G401 (cell line): ENCODE measurements around the gene AREL1. TPM values are rescaled to one million over a fixed set of nuclear protein-coding genes. Genes with fewer than 3 reads are reported as not detected.
A peak's percentile ranks its signal among the peaks of the same experiment; 100 is the strongest.
"Not testable (repeated sequence)": the region's sequence is repeated elsewhere in the genome, so short reads cannot be mapped to it uniquely, and the experiment has no call there.

Experiments
- DNase-seq: peaks from one replicate; pipeline ENCODE4 v3.0.0-alpha.2; 2015; ENCODE audit warnings: low spot score
- in situ Hi-C: cut with HindIII; loops from 2 replicates; pipeline ENCODE4 v1.10.0; 2016; ENCODE audit warnings: low sequenced_read_pairs, mixed read lengths
- total RNA-seq: library from RNA; depleted of rRNA; stranded (reverse); fragments of >200 nt; shearing (Covaris generic); gene quantifications from 2 replicates; pipeline ENCODE4 v1.2.3, GENCODE V29; 2014; rRNA removed

Gene AREL1
- 17.6 and 27.9 TPM in 2 replicates for total RNA-seq

GRCh38 chr14:74712499-74713394 is at the start of gene AREL1, which contains the start of gene FCF1:
Gene AREL1 (minus strand): TSS chr14:74713080. CDS start chr14:74685615, 27,465 bp downstream.
Gene FCF1 (plus strand): TSS chr14:74713144. CDS start chr14:74713198, 54 bp downstream.
- in situ Hi-C loops, result no loop called here
- DNase-seq, result peak; percentile 93

GRCh38 chr14:74758505-74758904 is 45.6 kb upstream of the AREL1 start:
- in situ Hi-C loops, result not testable (repeated sequence)

GRCh38 chr14:74756326-74756725 is 43.4 kb upstream of the AREL1 start:
- in situ Hi-C loops, result no loop called here
- DNase-seq, result no peak

More at GRCh38 chr14:74758505-74758904, 45.6 kb upstream of the AREL1 start:
- DNase-seq, result not testable (repeated sequence)

DNA sequence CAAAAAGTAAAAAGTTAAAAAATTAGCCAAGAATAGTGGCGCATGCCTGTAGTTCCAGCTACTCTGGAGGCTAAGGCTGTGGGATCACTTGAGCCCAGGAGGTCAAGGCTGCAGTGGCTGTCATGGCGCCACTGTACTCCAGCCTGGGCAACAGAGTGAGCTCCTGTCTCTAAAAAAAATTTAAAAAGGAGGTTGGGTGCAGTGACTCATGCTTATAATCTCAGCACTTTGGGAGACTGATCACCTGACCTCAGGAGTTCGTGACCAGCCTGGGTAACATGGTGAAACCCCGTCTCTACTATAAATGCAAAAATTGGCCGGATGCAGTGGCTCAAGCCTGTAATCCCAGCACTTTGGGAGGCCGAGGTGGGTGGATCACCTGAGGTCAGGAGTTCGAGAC is 42.0 kb upstream of the AREL1 start:
- in situ Hi-C loops, result no loop called here

DNA sequence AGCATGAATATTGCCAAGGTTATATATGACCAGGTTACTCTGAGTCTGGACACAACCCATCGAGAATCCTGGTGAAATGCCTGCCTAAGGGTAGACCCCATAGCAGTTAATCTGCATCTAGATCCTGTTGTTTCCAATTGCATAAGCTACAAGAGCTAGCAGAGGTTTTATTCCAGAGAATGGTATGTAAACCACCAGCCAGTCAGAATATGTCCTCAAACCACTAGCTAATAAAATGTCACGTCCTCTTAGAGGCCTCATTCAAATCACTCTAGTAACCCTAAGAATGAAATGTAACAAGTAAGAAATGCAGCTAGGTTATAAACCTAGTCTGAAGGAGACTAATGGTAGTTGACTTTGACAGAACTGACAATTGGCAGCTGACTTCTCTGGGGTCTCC is 41.3 kb upstream of the AREL1 start:
- DNase-seq, result no peak
- in situ Hi-C loops, result no loop called here

More for the DNA sequence above, 42.0 kb upstream of the AREL1 start:
- DNase-seq, result no peak

DNA sequence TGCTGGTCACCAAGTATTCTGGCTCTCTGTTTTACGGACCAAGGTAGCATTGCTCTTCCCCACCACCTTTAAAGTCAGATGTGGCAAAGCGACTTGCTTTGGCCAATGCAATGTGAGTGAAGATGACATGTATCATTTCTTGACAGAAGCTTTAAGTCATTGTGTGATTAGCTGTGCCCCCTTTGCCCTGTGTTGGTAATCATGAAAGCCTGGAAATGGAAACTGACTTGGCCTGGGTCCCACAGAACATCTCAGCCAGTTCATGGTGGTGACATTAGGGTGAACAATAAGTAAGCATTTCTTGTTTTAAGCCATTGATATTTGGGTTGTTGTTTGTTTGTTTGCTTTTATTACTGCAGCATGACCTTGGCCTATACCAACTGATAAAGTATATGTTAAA is 34.4 kb upstream of the AREL1 start:
- in situ Hi-C loops, result no loop called here
- DNase-seq, result no peak

DNA sequence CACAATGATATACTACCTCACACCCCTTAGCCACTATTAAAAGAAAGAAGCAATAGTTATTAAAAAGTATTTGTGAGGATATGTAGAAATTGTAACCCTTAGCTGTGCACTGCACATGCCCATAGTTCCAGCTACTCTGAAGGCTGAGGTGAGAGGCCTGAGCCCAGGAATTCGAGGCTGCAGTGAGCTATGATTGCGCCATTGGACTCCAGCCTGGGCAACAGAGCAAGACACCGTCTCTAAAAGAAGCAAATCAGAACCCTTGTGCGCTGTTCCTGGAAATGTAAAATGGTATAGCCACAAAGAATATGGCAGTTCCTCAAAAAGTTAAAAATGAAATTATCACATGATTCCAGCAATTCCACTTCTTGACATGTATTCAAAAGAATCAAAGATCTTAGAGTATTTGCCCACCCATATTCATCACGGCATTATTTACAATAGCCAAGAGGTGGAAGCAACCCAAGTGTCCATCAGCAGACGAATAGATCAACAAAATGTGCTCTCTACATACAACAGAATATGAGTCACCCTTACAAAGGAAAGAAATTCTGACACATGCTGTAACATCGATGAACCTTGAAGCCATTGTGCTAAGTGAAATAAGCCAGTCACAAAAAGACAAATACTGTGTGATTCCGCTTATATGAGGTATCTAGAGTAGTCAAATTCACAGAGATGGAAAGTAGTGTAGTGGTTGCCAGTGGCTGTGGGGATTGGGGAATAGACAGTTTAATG is 26.6 kb upstream of the AREL1 start:
- in situ Hi-C loops, result no loop called here
- DNase-seq, result no peak

- in situ Hi-C loops, result no loop called here
- no peak for DNase-seq
Observed at GRCh38 chr14:74737753-74738325, 25.0 kb upstream of the AREL1 start.

DNA sequence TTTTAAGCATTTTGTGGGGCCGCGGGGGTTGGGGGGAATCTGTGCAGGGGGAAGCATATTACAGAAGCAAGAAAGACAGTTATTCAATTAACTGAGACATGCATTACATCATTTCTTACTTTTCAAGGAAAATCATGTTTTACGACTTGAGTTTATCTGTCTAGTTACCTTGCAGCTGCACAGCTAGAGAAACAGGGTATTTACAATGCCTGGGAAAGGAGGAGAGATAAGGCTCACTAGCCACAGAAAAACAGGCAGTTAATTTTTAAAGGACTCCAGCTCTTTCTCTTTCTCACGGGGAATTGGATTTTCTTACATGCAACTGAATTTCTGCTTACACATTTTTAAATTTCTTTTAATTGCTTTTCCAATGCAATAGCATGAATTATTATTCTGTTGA is 22.2 kb upstream of the AREL1 start:
- no peak for DNase-seq
- in situ Hi-C loops, result no loop called here

DNA sequence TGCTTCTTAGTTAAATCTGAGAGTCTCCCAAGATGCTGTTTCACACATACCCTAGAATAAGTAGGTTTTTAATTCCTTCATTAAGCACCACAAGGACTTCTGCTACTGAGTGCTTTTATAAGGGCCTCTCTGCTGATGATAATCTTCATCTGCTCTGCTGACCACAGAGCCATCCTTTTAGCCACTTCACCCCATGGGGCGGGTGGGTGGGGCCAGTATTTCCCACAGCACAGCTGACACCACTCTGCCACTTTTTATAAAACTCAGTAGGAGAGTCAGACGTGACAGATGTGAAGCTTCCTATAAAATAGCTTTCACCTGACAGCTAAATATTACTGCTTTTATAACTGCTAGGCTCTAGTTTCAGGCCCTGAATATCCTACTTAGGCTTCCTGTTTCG is 20.3 kb upstream of the AREL1 start:
- in situ Hi-C loops, result no loop called here
- DNase-seq, result no peak

GRCh38 chr14:74732387-74732786 is 19.5 kb upstream of the AREL1 start:
- no peak for DNase-seq
- in situ Hi-C loops, result no loop called here

GRCh38 chr14:74723134-74723533 is 10.3 kb upstream of the AREL1 start:
- DNase-seq, result no peak
- in situ Hi-C loops, result no loop called here

GRCh38 chr14:74720526-74720925 is 7.6 kb upstream of the AREL1 start:
- in situ Hi-C loops, result no loop called here
- no peak for DNase-seq

GRCh38 chr14:74713395-74713735 is 485 bp upstream of the AREL1 start:
- in situ Hi-C loops, result no loop called here
- DNase-seq, result no peak

DNA sequence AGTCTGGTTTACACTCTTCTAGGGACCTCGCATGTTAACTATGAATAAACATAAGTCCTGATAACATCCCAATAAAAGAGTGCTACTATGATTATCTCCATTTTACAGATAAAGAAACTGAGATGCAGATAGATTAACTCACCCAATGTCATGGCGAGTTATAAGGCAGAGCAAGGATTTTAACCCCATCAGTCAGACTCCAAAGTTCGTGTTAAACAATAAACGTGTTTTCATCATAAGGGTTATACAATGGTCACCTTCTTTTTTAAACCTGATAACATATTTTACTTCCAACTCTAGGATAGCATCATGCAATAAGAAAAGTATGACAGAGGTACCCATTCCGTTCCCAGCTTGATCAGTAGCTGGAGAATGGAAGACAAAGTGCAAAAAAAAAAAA is 1.2 kb downstream of the AREL1 start:
- in situ Hi-C loops, result no loop called here
- DNase-seq, result no peak

DNA sequence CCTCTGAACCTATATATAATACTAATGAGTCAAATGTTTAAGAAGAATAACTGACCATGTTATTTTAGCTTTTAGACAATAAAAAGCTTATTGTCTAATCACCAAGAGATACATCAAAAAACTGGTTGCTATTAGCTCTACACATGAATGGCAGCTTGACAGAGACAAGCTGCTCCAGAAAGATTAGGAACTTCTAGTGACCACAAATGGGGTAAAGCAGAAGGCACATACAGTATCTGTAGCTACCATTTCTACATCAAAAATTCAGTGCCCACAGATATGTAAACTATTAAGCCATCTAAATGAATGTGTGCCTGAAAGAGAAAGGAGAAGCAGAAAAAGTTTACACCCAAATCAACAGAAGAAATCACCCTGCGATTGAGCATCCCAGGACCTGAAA is 2.4 kb downstream of the AREL1 start:
- in situ Hi-C loops, result no loop called here
- DNase-seq, result no peak

GRCh38 chr14:74705613-74706500 is 7.0 kb downstream of the AREL1 start:
- DNase-seq, result no peak
- in situ Hi-C loops, result no loop called here

DNA sequence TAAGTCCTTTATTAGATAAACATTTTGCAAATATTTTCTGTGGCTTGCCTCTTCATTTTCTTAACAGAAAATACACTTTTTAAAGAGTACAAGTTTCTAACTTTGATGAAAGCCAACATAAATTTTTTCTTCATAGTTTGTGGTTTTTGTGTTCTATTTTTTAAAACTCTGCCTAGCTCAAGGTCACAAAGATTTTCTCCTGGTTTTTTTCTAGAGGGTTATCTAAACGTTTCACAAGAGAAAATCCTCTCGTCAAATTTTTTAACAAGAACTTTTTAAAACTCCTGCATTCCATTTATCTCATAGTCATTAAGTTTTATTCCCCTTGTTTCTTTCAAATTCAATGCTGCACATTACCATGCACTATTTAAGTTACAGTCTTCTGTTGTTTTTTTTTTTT is 8.2 kb downstream of the AREL1 start:
- no peak for DNase-seq
- in situ Hi-C loops, result no loop called here

- DNase-seq, result no peak
- in situ Hi-C loops, result no loop called here
Observed at GRCh38 chr14:74703043-74703442, 9.8 kb downstream of the AREL1 start.
